ENCODE data around the gene P2RX7. TPM values are rescaled to one million over a fixed set of nuclear protein-coding genes. Genes with fewer than 3 reads are reported as not detected.

P2RX7 gene
- total and polyA plus RNA-seq, 2 experiments from 2014 or later = 0.90 to 1.7 TPM

DNA sequence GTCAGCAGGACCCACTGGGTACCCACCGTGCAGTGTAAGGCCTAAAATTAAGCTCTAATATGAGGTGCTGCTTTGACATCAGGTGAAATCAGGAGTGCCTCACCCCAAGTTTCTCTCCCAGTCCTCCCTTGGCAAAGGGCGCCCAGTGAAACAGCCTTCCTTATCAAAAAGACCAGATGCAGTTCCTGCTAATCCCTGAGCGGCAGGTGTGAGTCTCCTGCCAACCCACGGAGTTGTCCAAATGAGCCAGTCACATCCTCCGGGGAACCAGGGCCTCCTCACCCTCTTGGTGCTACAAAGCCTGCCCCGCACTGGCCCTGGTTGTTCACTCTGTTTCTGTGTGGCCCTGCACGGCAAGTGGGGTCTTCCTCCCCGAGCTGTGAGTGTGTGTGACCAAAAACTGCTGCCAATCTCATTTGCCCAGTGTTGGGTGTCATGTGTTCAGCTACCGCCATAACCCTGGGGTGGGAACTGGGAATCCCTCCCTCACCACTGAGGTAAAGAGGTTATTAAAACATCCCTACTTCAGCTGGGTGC lies 57.0 kb downstream of the P2RX7 start:
- no peak overlapping the region for H3K27ac ChIP-seq
- 87% methylated on average over 9 of the region's 9 CpGs for WGBS (ENCODE audit: low lambda C conversion rate, missing lambda C conversion rate)
- H3K4me2 ChIP-seq = no peak overlapping the region
- DNase-seq (ENCODE audit: low spot score) = no peak
- H3K36me3 ChIP-seq (replicated peaks; ENCODE audit: insufficient read depth, low read depth) = no peaks in the 10 kb centered on the region
- TF ChIP-seq EZH2phosphoT487 (IDR thresholded peaks at IDR 0.05; ENCODE audit: low read depth, severe bottlenecking, unreplicated experiment) (no peak), EZH2 (IDR thresholded peaks at IDR 0.05; ENCODE audit: borderline replicate concordance) (no peak)
- TF ChIP-seq, protein P1, sequence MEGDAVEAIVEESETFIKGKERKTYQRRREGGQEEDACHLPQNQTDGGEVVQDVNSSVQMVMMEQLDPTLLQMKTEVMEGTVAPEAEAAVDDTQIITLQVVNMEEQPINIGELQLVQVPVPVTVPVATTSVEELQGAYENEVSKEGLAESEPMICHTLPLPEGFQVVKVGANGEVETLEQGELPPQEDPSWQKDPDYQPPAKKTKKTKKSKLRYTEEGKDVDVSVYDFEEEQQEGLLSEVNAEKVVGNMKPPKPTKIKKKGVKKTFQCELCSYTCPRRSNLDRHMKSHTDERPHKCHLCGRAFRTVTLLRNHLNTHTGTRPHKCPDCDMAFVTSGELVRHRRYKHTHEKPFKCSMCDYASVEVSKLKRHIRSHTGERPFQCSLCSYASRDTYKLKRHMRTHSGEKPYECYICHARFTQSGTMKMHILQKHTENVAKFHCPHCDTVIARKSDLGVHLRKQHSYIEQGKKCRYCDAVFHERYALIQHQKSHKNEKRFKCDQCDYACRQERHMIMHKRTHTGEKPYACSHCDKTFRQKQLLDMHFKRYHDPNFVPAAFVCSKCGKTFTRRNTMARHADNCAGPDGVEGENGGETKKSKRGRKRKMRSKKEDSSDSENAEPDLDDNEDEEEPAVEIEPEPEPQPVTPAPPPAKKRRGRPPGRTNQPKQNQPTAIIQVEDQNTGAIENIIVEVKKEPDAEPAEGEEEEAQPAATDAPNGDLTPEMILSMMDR (IDR thresholded peaks at IDR 0.05; ENCODE audit: poor library complexity) = no peak
- no peaks in the 10 kb centered on the region for H3K9me2 ChIP-seq (replicated peaks; ENCODE audit: insufficient read depth)
- no peaks in the 10 kb centered on the region for H3K4me1 ChIP-seq (ENCODE audit: insufficient read depth)
- H4K20me1 ChIP-seq (ENCODE audit: insufficient read depth, poor library complexity, severe bottlenecking) = no peaks in the 10 kb centered on the region
- H3K9me3 ChIP-seq (ENCODE audit: low read depth) = no peaks in the 10 kb centered on the region
- H3K79me2 ChIP-seq = no peaks in the 10 kb centered on the region
- H2AFZ ChIP-seq = no peak overlapping the region
- H3K4me3 ChIP-seq = no peak overlapping the region
- no peaks in the 10 kb centered on the region for H3K27me3 ChIP-seq

DNA sequence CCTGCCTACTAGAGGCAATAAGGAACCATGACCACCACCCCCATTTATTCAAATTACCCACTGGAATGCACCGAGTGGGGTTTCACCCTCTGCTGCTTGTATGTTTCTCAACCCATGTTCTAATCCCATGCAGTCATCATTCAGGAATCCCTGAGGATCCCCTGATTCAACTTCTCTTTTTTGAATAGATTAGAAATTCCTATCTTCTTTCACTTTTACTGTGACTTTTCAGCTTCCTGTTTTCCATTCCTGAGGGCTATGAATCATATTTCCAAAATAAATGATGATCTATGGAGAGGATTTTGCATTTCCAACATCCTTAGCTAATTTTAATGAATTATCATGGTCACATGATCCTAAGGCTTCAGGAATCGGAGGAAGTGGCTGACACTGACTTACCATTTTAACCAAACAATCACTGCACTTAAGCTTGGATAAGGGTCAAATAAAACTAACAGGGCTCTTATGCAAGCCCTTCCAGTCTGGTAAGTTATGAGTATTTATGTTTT lies 57.9 kb downstream of the P2RX7 start:
- H3K4me2 ChIP-seq = no peak overlapping the region
- WGBS (ENCODE audit: low lambda C conversion rate, missing lambda C conversion rate) = 70% methylated on average over 2 of the region's 2 CpGs
- H3K9me3 ChIP-seq (ENCODE audit: low read depth) = no peaks in the 10 kb centered on the region
- H3K4me3 ChIP-seq = no peak overlapping the region
- H3K27ac ChIP-seq = peak overlapping the region; percentile 14
- no peaks in the 10 kb centered on the region for H3K36me3 ChIP-seq (replicated peaks; ENCODE audit: insufficient read depth, low read depth)
- no peaks in the 10 kb centered on the region for H3K79me2 ChIP-seq
- H4K20me1 ChIP-seq (ENCODE audit: insufficient read depth, poor library complexity, severe bottlenecking) = no peaks in the 10 kb centered on the region
- H3K4me1 ChIP-seq (ENCODE audit: insufficient read depth) = no peaks in the 10 kb centered on the region
- no peaks in the 10 kb centered on the region for H3K9me2 ChIP-seq (replicated peaks; ENCODE audit: insufficient read depth)
- DNase-seq (ENCODE audit: low spot score) = peak; percentile 35
- TF ChIP-seq EZH2 (IDR thresholded peaks at IDR 0.05; ENCODE audit: borderline replicate concordance) (no peak), EZH2phosphoT487 (IDR thresholded peaks at IDR 0.05; ENCODE audit: low read depth, severe bottlenecking, unreplicated experiment) (no peak)
- TF ChIP-seq, protein P1 (IDR thresholded peaks at IDR 0.05; ENCODE audit: poor library complexity) = no peak
- no peaks in the 10 kb centered on the region for H3K27me3 ChIP-seq
- H2AFZ ChIP-seq = no peak overlapping the region

DNA sequence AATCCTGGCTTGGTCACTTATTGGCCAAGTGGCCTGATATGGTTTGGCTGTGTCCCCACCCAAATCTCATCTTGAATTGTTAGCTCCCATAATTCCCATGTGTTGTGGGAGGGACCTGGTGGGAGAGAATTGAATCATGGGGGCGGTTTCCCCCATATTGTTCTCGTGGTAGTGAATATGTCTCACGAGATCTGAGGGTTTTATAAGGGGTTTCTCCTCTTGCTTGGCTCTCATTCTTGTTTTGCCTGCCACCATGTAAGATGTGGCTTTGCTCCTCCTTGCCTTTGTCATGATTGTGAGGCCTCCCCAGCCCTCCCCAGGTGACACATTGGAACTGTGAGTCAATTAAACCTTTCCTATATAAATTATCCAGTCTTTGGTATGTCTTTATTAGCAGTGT lies 58.5 kb downstream of the P2RX7 start:
- H3K36me3 ChIP-seq (replicated peaks; ENCODE audit: insufficient read depth, low read depth) = no peaks in the 10 kb centered on the region
- no peaks in the 10 kb centered on the region for H3K4me1 ChIP-seq (ENCODE audit: insufficient read depth)
- no peaks in the 10 kb centered on the region for H4K20me1 ChIP-seq (ENCODE audit: insufficient read depth, poor library complexity, severe bottlenecking)
- TF ChIP-seq EZH2 (IDR thresholded peaks at IDR 0.05; ENCODE audit: borderline replicate concordance) = no peak
- no peak for TF ChIP-seq EZH2phosphoT487 (IDR thresholded peaks at IDR 0.05; ENCODE audit: low read depth, severe bottlenecking, unreplicated experiment)
- TF ChIP-seq, protein P1 (IDR thresholded peaks at IDR 0.05; ENCODE audit: poor library complexity) = no peak
- H3K79me2 ChIP-seq = no peaks in the 10 kb centered on the region
- H3K27ac ChIP-seq = peak overlapping the region; percentile 14
- H3K4me3 ChIP-seq = no peak overlapping the region
- no peak overlapping the region for H2AFZ ChIP-seq
- no peaks in the 10 kb centered on the region for H3K9me3 ChIP-seq (ENCODE audit: low read depth)
- 91% methylated on average over 3 of the region's 3 CpGs for whole genome bisulfite sequencing (ENCODE audit: low lambda C conversion rate, missing lambda C conversion rate)
- H3K4me2 ChIP-seq = no peak overlapping the region
- DNase-seq (ENCODE audit: low spot score) = no peak
- no peaks in the 10 kb centered on the region for H3K9me2 ChIP-seq (replicated peaks; ENCODE audit: insufficient read depth)
- H3K27me3 ChIP-seq = no peaks in the 10 kb centered on the region
